Measurements from ENCODE around the gene ZC3H8.

Gene ZC3H8

DNA sequence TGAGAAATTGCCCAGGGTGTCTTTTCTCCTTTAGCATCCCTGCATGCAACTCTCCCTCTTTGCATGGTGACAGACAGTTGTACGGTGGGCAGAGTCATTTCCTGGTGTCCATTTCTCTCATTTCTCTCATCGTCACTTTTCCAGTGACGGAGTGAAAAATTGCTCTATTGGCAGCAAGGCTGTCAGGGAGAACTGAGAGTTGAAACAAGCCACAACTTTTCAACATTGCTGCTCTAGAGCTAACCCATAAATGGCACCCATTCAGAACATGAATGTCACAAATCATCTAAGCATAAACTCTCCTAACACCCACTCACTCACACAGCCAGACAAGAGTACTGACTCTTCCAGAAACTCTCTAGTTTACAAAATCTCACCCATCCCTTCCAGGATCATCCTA, 55.7 kb downstream of the ZC3H8 start:
- no peaks in the 10 kb centered on the region for H3K36me3 ChIP-seq (ENCODE audit: insufficient read depth, low read length)
- no peaks in the 10 kb centered on the region for H3F3A ChIP-seq (ENCODE audit: low read depth)
- H3K4me3 ChIP-seq (ENCODE audit: low read length, poor library complexity, severe bottlenecking), result no peak overlapping the region
- TF ChIP-seq CTCF (conservative IDR thresholded peaks at IDR 0.05; ENCODE audit: low read length) (no peak), EZH2phosphoT487 (IDR thresholded peaks at IDR 0.05; ENCODE audit: borderline replicate concordance) (no peak)
- H2AFZ ChIP-seq (ENCODE audit: low read length), result no peak overlapping the region
- H3K9ac ChIP-seq (ENCODE audit: low read depth, low read length, poor library complexity, severe bottlenecking), result no peak overlapping the region
- no peaks in the 10 kb centered on the region for H3K27me3 ChIP-seq (ENCODE audit: insufficient read depth, low read length, poor library complexity, severe bottlenecking)
- H3K9me2 ChIP-seq (replicated peaks; ENCODE audit: low read depth, low read length), result no peaks in the 10 kb centered on the region
- H3K4me1 ChIP-seq (ENCODE audit: insufficient read depth, low read length, poor library complexity, severe bottlenecking), result peaks cover 17% of the 10 kb centered on the region
- no peaks in the 10 kb centered on the region for H4K20me1 ChIP-seq (ENCODE audit: insufficient read depth, low read length, poor library complexity, severe bottlenecking)
- no peaks in the 10 kb centered on the region for H3K79me2 ChIP-seq (ENCODE audit: insufficient read depth, low read length)
- no peak overlapping the region for H3K4me2 ChIP-seq (ENCODE audit: low read depth, low read length, poor library complexity, severe bottlenecking)
- peaks cover 10% of the 10 kb centered on the region for H3K9me3 ChIP-seq (ENCODE audit: insufficient read depth, low read depth, low read length)

GRCh38 chr2:112198780-112199179, 56.1 kb downstream of the ZC3H8 start:
- peaks cover 17% of the 10 kb centered on the region for H3K4me1 ChIP-seq (ENCODE audit: insufficient read depth, low read length, poor library complexity, severe bottlenecking)
- TF ChIP-seq EZH2phosphoT487 (IDR thresholded peaks at IDR 0.05; ENCODE audit: borderline replicate concordance) (no peak), CTCF (conservative IDR thresholded peaks at IDR 0.05; ENCODE audit: low read length) (no peak)
- H3K4me2 ChIP-seq (ENCODE audit: low read depth, low read length, poor library complexity, severe bottlenecking), result no peak overlapping the region
- H3K9ac ChIP-seq (ENCODE audit: low read depth, low read length, poor library complexity, severe bottlenecking), result no peak overlapping the region
- peaks cover 6% of the 10 kb centered on the region for H3K9me3 ChIP-seq (ENCODE audit: insufficient read depth, low read depth, low read length)
- no peaks in the 10 kb centered on the region for H3F3A ChIP-seq (ENCODE audit: low read depth)
- no peaks in the 10 kb centered on the region for H3K27me3 ChIP-seq (ENCODE audit: insufficient read depth, low read length, poor library complexity, severe bottlenecking)
- H3K9me2 ChIP-seq (replicated peaks; ENCODE audit: low read depth, low read length), result no peaks in the 10 kb centered on the region
- H3K4me3 ChIP-seq (ENCODE audit: low read length, poor library complexity, severe bottlenecking), result no peak overlapping the region
- no peaks in the 10 kb centered on the region for H3K79me2 ChIP-seq (ENCODE audit: insufficient read depth, low read length)
- no peaks in the 10 kb centered on the region for H4K20me1 ChIP-seq (ENCODE audit: insufficient read depth, low read length, poor library complexity, severe bottlenecking)
- no peak overlapping the region for H2AFZ ChIP-seq (ENCODE audit: low read length)
- H3K36me3 ChIP-seq (ENCODE audit: insufficient read depth, low read length), result no peaks in the 10 kb centered on the region

DNA sequence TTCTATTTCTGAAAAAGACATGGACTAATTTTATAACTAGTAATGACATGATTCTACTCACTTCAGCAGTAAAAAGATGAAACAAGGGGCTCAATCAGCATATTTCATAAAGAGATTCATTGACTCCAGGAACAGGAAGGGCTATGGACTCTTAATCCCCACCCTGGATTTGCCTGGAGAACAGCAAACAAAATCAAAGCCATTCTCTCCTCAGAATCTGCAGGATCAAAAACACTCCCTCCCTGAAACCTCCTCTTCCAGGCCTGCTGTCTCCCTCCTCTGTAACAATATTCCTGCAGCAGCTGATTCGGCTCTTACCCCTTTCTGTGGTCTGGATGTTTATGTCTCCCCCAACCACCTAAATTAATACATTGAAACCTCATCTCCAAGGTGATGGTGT, 57.0 kb downstream of the ZC3H8 start:
- Histone ChIP-seq H3K36me3 (ENCODE audit: insufficient read depth, low read length) (no peaks in the 10 kb centered on the region), H2AFZ (ENCODE audit: low read length) (no peak overlapping the region), H3K27me3 (ENCODE audit: insufficient read depth, low read length, poor library complexity, severe bottlenecking) (no peaks in the 10 kb centered on the region), H3K9me2 (replicated peaks; ENCODE audit: low read depth, low read length) (no peaks in the 10 kb centered on the region), H3K79me2 (ENCODE audit: insufficient read depth, low read length) (no peaks in the 10 kb centered on the region), H3F3A (ENCODE audit: low read depth) (no peaks in the 10 kb centered on the region), H3K9me3 (ENCODE audit: insufficient read depth, low read depth, low read length) (no peaks in the 10 kb centered on the region), H3K4me1 (ENCODE audit: insufficient read depth, low read length, poor library complexity, severe bottlenecking) (peaks cover 18% of the 10 kb centered on the region), H3K9ac (ENCODE audit: low read depth, low read length, poor library complexity, severe bottlenecking) (no peak overlapping the region), H3K4me3 (ENCODE audit: low read length, poor library complexity, severe bottlenecking) (no peak overlapping the region), H3K4me2 (ENCODE audit: low read depth, low read length, poor library complexity, severe bottlenecking) (no peak overlapping the region), H4K20me1 (ENCODE audit: insufficient read depth, low read length, poor library complexity, severe bottlenecking) (no peaks in the 10 kb centered on the region)
- no peak for TF ChIP-seq EZH2phosphoT487 (IDR thresholded peaks at IDR 0.05; ENCODE audit: borderline replicate concordance)
- TF ChIP-seq CTCF (conservative IDR thresholded peaks at IDR 0.05; ENCODE audit: low read length), result no peak

Data from Loucy (cell line).